Lower leg skin (tissue), 4 donors: ENCODE measurements around the gene PXDN. TPM values are rescaled to one million over a fixed set of nuclear protein-coding genes. Genes with fewer than 3 reads are reported as not detected.

ENCODE experiments used
- DNase-seq, 2 donors: peaks; one replicate each; pipeline ENCODE4 v3.0.0-alpha.2; 2019; ENCODE audit warnings: low spot score in 2 of 2
- H3K4me3 ChIP-seq: fragments of 200-600 bp; sonication (generic); 2 replicates; pipeline ENCODE4 v1.5.1; 2017; ENCODE audit warnings: mild to moderate bottlenecking, low read depth; ENCODE audit not compliant: poor library complexity, severe bottlenecking
- POLR2A ChIP-seq, 2 donors: fragments of 450-650 bp; IDR thresholded peaks; one replicate each; pipeline ENCODE4 v1.6.1; 2016 to 2017; ENCODE audit warnings: antibody characterized with exemption in 2 of 2, mild to moderate bottlenecking in 1 of 2, moderate library complexity in 1 of 2
- WGBS, 2 donors: methylation state at CpG; one replicate each; pipeline ENCODE4 v1.1.5; 2018; 5-methylcytosine and 5-hydroxymethylcytosine counted together
- intact Hi-C: fragments of 100-400 bp; cut with DNase I; formaldehyde crosslinking; loops from one replicate; pipeline ENCODE4 v1.15.0; 2023; ENCODE audit warnings: low total_unique reads
- total RNA-seq, 4 donors: library from RNA; depleted of rRNA; stranded (reverse); fragments of >200 nt; gene quantifications; one replicate each; pipeline ENCODE4 v1.1.0, GENCODE V29; 2016
- TF ChIP-seq, protein P1 (sequence below), 3 donors: fragments of 450-650 bp; IDR thresholded peaks; one replicate each; pipeline ENCODE4 v1.5.1; 2016; ENCODE audit warnings: antibody characterized with exemption in 3 of 3, mild to moderate bottlenecking in 3 of 3, moderate library complexity in 2 of 3

The PXDN gene
- total RNA-seq, 4 donors from 2014 or later = 4.7 to 13.7 (median 7.0) TPM

DNA sequence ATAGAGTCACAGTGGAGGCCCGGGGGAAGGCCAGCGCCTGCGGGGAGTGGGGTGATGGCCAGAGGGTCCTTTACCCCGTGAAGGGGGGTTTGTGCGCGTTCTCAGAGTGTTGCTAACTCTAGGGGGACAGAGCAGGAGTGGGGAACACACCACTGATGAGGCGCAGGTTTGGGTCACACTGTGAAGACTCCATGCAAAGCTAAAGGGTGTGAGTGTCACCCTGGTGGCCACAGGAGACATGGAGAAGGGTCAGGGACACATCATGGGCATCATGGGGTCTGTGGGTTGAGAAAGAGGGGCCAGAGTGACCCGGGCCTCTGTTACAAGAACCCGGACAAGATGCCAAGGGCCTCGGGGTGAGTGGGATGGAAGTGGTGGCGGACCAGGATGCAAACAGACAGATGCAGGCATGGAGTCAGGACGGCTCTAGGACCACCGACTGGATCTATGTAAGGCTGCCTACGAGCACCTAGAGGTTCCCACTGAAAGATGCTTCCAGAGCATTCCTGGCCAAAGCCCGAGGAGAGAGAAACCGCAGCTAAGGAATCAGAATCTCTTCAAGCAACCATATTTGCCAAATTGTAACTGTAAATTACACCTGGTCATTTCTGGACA is 84.3 kb downstream of the PXDN start:
- intact Hi-C loops = no loop called here
- H3K4me3 ChIP-seq = no peak overlapping the region
- peak in 1 of 2 donors; percentile 73 for DNase-seq
- 91 to 96% methylated on average over 16 of the region's 16 CpGs for WGBS, 2 donors
- TF ChIP-seq, protein P1, sequence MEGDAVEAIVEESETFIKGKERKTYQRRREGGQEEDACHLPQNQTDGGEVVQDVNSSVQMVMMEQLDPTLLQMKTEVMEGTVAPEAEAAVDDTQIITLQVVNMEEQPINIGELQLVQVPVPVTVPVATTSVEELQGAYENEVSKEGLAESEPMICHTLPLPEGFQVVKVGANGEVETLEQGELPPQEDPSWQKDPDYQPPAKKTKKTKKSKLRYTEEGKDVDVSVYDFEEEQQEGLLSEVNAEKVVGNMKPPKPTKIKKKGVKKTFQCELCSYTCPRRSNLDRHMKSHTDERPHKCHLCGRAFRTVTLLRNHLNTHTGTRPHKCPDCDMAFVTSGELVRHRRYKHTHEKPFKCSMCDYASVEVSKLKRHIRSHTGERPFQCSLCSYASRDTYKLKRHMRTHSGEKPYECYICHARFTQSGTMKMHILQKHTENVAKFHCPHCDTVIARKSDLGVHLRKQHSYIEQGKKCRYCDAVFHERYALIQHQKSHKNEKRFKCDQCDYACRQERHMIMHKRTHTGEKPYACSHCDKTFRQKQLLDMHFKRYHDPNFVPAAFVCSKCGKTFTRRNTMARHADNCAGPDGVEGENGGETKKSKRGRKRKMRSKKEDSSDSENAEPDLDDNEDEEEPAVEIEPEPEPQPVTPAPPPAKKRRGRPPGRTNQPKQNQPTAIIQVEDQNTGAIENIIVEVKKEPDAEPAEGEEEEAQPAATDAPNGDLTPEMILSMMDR (IDR thresholded peaks at IDR 0.05) = no peak
- no peak for TF ChIP-seq POLR2A (IDR thresholded peaks at IDR 0.05)

DNA sequence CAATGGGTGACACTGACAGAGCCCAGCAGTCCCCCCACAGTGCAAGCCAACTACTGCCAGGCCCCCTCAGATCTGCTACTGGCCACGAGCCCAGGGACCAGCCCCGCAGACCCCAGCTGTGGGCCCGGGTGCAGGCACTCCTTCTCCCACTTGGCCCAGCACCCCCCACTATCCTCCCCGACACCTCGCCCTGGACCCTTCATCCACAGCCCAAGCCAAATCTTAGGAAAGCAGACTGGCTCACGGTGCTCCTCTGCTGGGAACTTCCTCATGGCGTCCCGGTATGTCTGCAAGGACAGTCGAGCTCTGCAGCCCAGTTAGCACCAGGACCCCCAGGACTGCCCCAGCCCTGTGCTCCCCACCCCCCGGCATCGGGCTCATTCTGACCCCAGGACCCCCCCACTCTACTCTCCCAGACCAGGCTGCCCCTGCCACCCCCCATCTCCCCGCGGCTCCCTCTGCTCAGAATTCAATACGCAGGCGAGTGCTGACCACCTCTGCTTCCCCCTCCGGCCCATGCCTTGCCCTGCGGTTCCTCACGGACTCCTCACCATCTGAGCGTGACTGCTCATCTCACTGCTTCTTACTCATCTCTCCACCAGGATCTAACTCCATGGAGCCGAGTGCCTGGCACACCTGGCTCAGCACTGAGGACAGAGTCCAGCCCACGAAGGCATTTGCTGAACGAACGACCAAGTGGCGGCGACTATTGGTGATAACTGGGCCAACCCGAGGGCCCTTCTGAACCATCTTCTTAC is 85.7 kb downstream of the PXDN start:
- 94 to 95% methylated on average over 26 of the region's 26 CpGs for WGBS, 2 donors
- H3K4me3 ChIP-seq = no peak overlapping the region
- intact Hi-C loops = no loop called here
- TF ChIP-seq, protein P1 (IDR thresholded peaks at IDR 0.05) = no peak
- no peak for TF ChIP-seq POLR2A (IDR thresholded peaks at IDR 0.05)
- DNase-seq = peak in 1 of 2 donors; percentile 61

DNA sequence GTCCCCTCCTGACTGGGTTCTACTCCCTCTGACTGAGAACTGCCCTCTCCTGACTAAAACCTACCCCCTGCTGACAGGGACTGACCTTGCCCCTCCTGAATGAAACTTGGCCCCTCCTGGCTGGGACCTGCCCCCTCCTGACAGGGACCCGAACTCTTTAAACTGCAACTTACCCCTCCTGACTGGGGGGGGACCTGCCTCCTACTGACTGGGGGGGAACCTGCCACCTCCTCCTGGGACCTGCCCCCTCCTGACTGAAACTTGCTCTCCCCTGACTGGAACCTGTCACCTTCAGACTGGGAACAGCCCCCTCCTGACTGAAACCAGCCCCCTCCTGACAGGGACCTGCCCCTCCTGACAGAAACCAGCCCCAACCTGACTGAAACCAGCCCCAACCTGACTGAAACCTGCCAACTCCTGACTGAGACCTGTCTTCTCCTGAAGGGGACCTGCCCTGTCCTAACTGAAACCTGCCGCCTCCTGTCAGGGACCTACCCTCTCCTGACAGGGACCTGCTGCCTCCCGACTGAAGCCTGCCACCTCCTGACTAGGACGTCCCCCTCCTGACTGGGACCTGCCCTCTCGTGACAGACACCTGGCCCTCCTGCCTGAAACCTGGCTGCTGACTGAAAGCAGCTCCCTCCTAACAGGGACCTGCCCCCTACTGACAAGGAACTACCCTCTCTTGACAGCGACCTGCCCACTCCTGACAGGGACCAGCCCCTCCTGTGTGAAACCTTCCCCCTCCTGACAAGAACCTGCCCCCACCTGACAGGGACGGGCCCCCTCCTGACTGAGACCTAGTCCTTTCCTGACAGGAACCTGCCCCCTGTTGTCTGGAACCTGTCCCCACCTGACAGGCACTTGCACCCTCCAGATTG is 87.1 kb downstream of the PXDN start:
- DNase-seq = peak in 1 of 2 donors; percentile 68
- 57 to 70% methylated on average over 7 of the region's 7 CpGs for WGBS, 2 donors
- TF ChIP-seq, protein P1 (IDR thresholded peaks at IDR 0.05) = no peak
- H3K4me3 ChIP-seq = no peak overlapping the region
- intact Hi-C loops = no loop called here

DNA sequence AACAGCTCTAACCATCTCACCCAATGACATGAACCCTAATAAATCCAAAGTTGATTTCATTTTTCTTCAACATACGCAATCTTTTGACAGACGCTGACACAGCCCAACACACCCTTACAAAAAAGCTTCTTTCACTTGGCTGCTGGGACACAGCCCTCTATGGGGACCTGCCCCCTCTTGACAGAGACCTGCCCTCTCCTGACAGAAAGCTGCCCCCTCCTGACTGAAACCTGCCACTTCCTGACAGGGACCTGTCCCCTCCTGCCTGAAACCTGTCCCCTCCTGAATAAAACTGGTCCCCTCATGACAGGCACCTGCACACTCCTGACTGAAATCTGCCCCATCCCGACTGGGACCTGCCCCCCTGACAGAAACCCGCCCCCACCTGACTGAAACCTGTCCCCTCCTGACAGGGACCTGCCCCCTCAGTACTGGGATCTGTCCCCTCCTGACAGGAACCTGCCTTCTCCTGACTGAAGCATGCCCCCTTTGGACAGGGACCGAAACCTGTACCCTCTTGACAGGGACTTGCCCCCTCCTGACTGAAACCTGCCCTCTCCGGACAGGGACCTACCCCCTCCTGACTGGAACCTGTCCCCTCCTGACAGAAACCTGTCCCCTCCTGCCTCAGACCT is 87.9 kb downstream of the PXDN start:
- WGBS, 2 donors = 77 to 78% methylated on average over 6 of the region's 6 CpGs
- intact Hi-C loops = no loop called here
- DNase-seq = peak in 1 of 2 donors; percentile 76
- TF ChIP-seq POLR2A (IDR thresholded peaks at IDR 0.05) = no peak
- TF ChIP-seq, protein P1 (IDR thresholded peaks at IDR 0.05) = no peak
- H3K4me3 ChIP-seq = no peak overlapping the region

DNA sequence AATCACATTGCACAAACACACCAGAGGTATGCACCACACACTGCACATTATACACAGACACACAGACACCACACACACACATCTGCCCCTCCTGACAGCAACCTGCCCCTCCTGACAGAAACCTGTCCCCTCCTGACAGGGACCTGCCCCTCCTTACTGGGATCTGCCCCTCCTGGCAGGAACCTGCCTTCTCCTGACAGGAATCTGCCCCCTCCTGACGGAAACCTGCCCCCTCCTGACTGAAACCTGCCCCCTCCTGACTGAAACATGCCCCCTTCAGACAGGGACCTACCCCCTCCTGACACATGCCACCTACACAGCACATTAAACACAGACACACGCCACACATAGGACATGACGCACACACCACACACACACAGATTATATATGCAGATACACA is 88.9 kb downstream of the PXDN start:
- DNase-seq = peak in 1 of 2 donors; percentile 59
- TF ChIP-seq POLR2A (IDR thresholded peaks at IDR 0.05) = no peak
- TF ChIP-seq, protein P1 (IDR thresholded peaks at IDR 0.05) = no peak
- intact Hi-C loops = no loop called here
- 74 to 90% methylated on average over 3 of the region's 3 CpGs for WGBS, 2 donors
- no peak overlapping the region for H3K4me3 ChIP-seq
